BJ (cell line): ENCODE measurements around the gene SORCS3. TPM values are rescaled to one million over a fixed set of nuclear protein-coding genes. Genes with fewer than 3 reads are reported as not detected.

Experiments used
- CTCF ChIA-PET: fragments of 350-600 bp; formaldehyde crosslinking; extraction: SDS; loops from one replicate; lab custom pipeline; 2021; ENCODE audit warnings: antibody characterized with exemption, inconsistent platforms; lab: Yijun Ruan, JAX
- POLR2A ChIA-PET: fragments of 300-600 bp; sonication (Branson Sonifier 250); formaldehyde crosslinking; extraction: SDS; loops from one replicate; lab custom pipeline; 2021; ENCODE audit warnings: antibody characterized with exemption; lab: Charles Lee
- DNase-seq: peaks from one replicate; pipeline ENCODE4 v3.0.0-alpha.2; 2011; ENCODE audit warnings: low read depth
- H3K27me3 ChIP-seq: 2 replicates; pipeline ENCODE4 v1.6.0; 2011; ENCODE audit warnings: low read length; ENCODE audit not compliant: control insufficient read depth, insufficient read depth
- H3K36me3 ChIP-seq: 2 replicates; pipeline ENCODE4 v1.5.1; 2011; ENCODE audit warnings: low read length; ENCODE audit not compliant: control insufficient read depth, insufficient read depth
- H3K4me3 ChIP-seq: 2 replicates; pipeline ENCODE4 v1.5.1; 2011; ENCODE audit warnings: low read depth, mild to moderate bottlenecking, control low read depth, low read length
- polyA plus RNA-seq: library from polyadenylated mRNA; depleted of rRNA; stranded (reverse); fragments of >200 nt; gene quantifications from 2 replicates; pipeline ENCODE4 v1.2.3, GENCODE V29; 2011
- TF ChIP-seq, protein P1 (sequence below): IDR thresholded peaks from 2 replicates; pipeline ENCODE4 v1.5.1; 2011; ENCODE audit warnings: low read depth, mild to moderate bottlenecking, control low read depth, inconsistent platforms, low read length, moderate library complexity; ENCODE audit not compliant: insufficient read depth

The SORCS3 gene
- polyA plus RNA-seq, 1 experiment, result not detected

- ChIA-PET POLR2A (interaction anchor here (0.5 kb wide), 1 partner anchor 892 kb away, joined by 4 read pairs; no protein-coding TSS in a partner anchor), CTCF (no interaction called here)
- H3K36me3 ChIP-seq, result no peaks in the 10 kb centered on the region
- H3K4me3 ChIP-seq, result no peak overlapping the region
- no peak for DNase-seq
- no peaks in the 10 kb centered on the region for H3K27me3 ChIP-seq
- TF ChIP-seq, protein P1, sequence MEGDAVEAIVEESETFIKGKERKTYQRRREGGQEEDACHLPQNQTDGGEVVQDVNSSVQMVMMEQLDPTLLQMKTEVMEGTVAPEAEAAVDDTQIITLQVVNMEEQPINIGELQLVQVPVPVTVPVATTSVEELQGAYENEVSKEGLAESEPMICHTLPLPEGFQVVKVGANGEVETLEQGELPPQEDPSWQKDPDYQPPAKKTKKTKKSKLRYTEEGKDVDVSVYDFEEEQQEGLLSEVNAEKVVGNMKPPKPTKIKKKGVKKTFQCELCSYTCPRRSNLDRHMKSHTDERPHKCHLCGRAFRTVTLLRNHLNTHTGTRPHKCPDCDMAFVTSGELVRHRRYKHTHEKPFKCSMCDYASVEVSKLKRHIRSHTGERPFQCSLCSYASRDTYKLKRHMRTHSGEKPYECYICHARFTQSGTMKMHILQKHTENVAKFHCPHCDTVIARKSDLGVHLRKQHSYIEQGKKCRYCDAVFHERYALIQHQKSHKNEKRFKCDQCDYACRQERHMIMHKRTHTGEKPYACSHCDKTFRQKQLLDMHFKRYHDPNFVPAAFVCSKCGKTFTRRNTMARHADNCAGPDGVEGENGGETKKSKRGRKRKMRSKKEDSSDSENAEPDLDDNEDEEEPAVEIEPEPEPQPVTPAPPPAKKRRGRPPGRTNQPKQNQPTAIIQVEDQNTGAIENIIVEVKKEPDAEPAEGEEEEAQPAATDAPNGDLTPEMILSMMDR, result no peak
These were observed 137.3 kb downstream of the SORCS3 start for GRCh38 chr10:104778371-104778770.

DNA sequence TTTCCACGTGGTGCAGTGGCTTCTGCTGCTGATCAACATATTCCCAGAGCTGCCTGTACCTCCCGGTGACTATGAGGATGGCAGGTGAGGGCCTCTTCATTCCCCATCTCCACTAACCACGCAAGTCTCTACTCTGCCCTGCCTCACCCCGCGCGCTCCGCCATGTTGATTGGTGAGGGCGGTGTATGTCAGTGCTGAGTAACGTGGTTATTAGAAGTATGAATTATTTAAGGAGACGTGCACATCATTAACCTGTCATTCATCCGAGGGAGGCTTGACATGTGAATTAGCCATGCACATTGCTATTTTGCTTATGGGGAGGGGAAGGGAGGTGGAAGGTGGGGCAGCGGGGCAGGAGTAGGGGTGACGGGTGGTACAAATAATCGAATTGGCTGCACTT lies 138.6 kb downstream of the SORCS3 start:
- DNase-seq, result no peak
- POLR2A ChIA-PET, result no interaction called here
- Histone ChIP-seq H3K4me3 (no peak overlapping the region), H3K27me3 (no peaks in the 10 kb centered on the region), H3K36me3 (no peaks in the 10 kb centered on the region)
- CTCF ChIA-PET, result no interaction called here
- TF ChIP-seq, protein P1, result no peak

GRCh38 chr10:104780165-104780564 lies 139.1 kb downstream of the SORCS3 start:
- Histone ChIP-seq H3K36me3 (no peaks in the 10 kb centered on the region), H3K4me3 (no peak overlapping the region), H3K27me3 (no peaks in the 10 kb centered on the region)
- TF ChIP-seq, protein P1, result no peak
- ChIA-PET POLR2A (no interaction called here), CTCF (no interaction called here)
- no peak for DNase-seq

GRCh38 chr10:104780946-104781595 lies 140.0 kb downstream of the SORCS3 start:
- no peak for DNase-seq
- ChIA-PET CTCF (interaction anchor here (0.6 kb wide), 1 partner anchor 21 kb away, joined by 3 read pairs; no protein-coding TSS in a partner anchor), POLR2A (no interaction called here)

DNA sequence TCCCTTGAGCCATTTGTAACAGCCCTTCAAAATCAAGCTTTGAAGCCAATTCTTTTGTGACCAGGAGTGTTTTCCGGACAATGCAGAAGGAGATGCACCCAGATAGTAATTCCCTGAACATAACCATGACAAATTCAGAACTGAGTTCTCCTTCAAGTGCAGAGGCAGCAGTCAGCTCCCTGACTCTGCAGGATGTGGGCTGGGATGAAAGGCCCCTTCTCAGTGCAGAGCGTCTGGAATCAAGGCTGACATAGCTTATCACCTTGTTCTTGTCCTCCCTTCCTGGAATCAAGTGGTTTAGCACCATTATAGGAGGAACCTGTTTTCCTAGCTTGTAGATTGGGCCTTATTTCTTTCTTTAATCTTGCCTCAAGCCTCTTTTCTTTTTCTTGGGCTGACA lies 143.4 kb downstream of the SORCS3 start:
- Histone ChIP-seq H3K36me3 (no peaks in the 10 kb centered on the region), H3K4me3 (no peak overlapping the region), H3K27me3 (no peaks in the 10 kb centered on the region)
- DNase-seq, result no peak
- CTCF ChIA-PET, result no interaction called here
- TF ChIP-seq, protein P1, result no peak
- POLR2A ChIA-PET, result no interaction called here

More at GRCh38 chr10:104780946-104781595, 140.0 kb downstream of the SORCS3 start:
- TF ChIP-seq, protein P1, result no peak
- no peaks in the 10 kb centered on the region for H3K27me3 ChIP-seq
- H3K4me3 ChIP-seq, result no peak overlapping the region
- no peaks in the 10 kb centered on the region for H3K36me3 ChIP-seq
